Mesenchymal stem cell (in vitro differentiated cells and primary cell): ENCODE results near the gene RNF150.
"Not testable (repeated sequence)": the region's sequence is repeated elsewhere in the genome, so short reads cannot be mapped to it uniquely, and the experiment has no call there.

ENCODE experiments used
- DNase-seq: peaks from one replicate; pipeline ENCODE4 v3.0.0-alpha.2; 2013
- H2AFZ ChIP-seq: one replicate; pipeline ENCODE4 v1.6.1; 2013; ENCODE audit warnings: low read depth, mild to moderate bottlenecking, control low read depth, inconsistent platforms, low read length, moderate library complexity
- H2AK5ac ChIP-seq: 2 replicates; pipeline ENCODE4 v1.6.1; 2013; ENCODE audit warnings: low read length, moderate library complexity, mild to moderate bottlenecking, inconsistent platforms; ENCODE audit not compliant: severe bottlenecking
- H2BK120ac ChIP-seq: one replicate; pipeline ENCODE4 v1.6.1; 2013; ENCODE audit warnings: low read depth, mild to moderate bottlenecking, inconsistent platforms, low read length, moderate library complexity
- H2BK12ac ChIP-seq, 2 experiments: one replicate each; pipeline ENCODE4 v1.6.1; 2013; ENCODE audit warnings: inconsistent platforms in 2 of 2, low read length in 2 of 2, mild to moderate bottlenecking in 2 of 2, moderate library complexity in 2 of 2, control low read depth in 1 of 2
- H2BK15ac ChIP-seq: one replicate; pipeline ENCODE4 v1.6.1; 2013; ENCODE audit warnings: mild to moderate bottlenecking, low read depth, inconsistent platforms; ENCODE audit not compliant: poor library complexity, severe bottlenecking
- H2BK5ac ChIP-seq: 2 replicates; pipeline ENCODE4 v1.6.1; 2013; ENCODE audit warnings: low read depth, mild to moderate bottlenecking, low read length, control low read depth, inconsistent platforms; ENCODE audit not compliant: poor library complexity, severe bottlenecking
- H3K14ac ChIP-seq, 2 experiments: one replicate each; pipeline ENCODE4 v1.6.1; 2013; ENCODE audit warnings: inconsistent platforms in 2 of 2, low read length in 2 of 2, control low read depth in 1 of 2, mild to moderate bottlenecking in 1 of 2, moderate library complexity in 1 of 2
- H3K18ac ChIP-seq, 2 experiments: one replicate each; pipeline ENCODE4 v1.6.1; 2013; ENCODE audit warnings: inconsistent platforms in 2 of 2, low read length in 2 of 2, control low read depth in 1 of 2, low read depth in 1 of 2, mild to moderate bottlenecking in 1 of 2
- H3K23ac ChIP-seq, 2 experiments: one replicate each; pipeline ENCODE4 v1.6.1; 2013; ENCODE audit warnings: inconsistent platforms in 2 of 2, low read length in 2 of 2, mild to moderate bottlenecking in 2 of 2, moderate library complexity in 2 of 2, control low read depth in 1 of 2
- H3K27ac ChIP-seq: 2 replicates; pipeline ENCODE4 v1.5.1; 2013; ENCODE audit warnings: mild to moderate bottlenecking, moderate library complexity, low read length, control low read depth, inconsistent platforms; ENCODE audit not compliant: poor library complexity, severe bottlenecking
- H3K27me3 ChIP-seq, 2 experiments: 2 replicates each; pipeline versions ENCODE4 v1.6.1 to v1.7.0; 2013; ENCODE audit warnings: low read length in 2 of 2, mild to moderate bottlenecking in 2 of 2, moderate library complexity in 2 of 2, control low read depth in 1 of 2, inconsistent platforms in 1 of 2; ENCODE audit not compliant: control insufficient read depth in 1 of 2, insufficient read depth in 1 of 2
- H3K36me3 ChIP-seq, 2 experiments: 2 replicates each; pipeline versions ENCODE4 v1.6.1 to v1.7.0; 2013; ENCODE audit warnings: low read length in 2 of 2, control low read depth in 1 of 2, inconsistent platforms in 1 of 2, low read depth in 1 of 2, mild to moderate bottlenecking in 1 of 2; ENCODE audit not compliant: insufficient read depth in 2 of 2, control insufficient read depth in 1 of 2
- H3K4ac ChIP-seq, 2 experiments: one replicate each; pipeline ENCODE4 v1.6.1; 2013; ENCODE audit warnings: inconsistent platforms in 2 of 2, low read length in 2 of 2, mild to moderate bottlenecking in 2 of 2, moderate library complexity in 2 of 2, control low read depth in 1 of 2, low read depth in 1 of 2
- H3K4me1 ChIP-seq: 2 replicates; pipeline ENCODE4 v1.6.1; 2013; ENCODE audit warnings: low read depth, low read length, control low read depth; ENCODE audit not compliant: control insufficient read depth, insufficient read depth
- H3K4me2 ChIP-seq: 2 replicates; pipeline ENCODE4 v1.6.1; 2013; ENCODE audit warnings: low read length, mild to moderate bottlenecking, inconsistent platforms; ENCODE audit not compliant: poor library complexity, severe bottlenecking
- H3K4me3 ChIP-seq, 2 experiments: 2 replicates each; pipeline versions ENCODE4 v1.5.1 to v1.7.0; 2013; ENCODE audit warnings: low read length in 2 of 2, mild to moderate bottlenecking in 2 of 2, control low read depth in 1 of 2, low read depth in 1 of 2; ENCODE audit not compliant: insufficient read depth in 1 of 2
- H3K79me1 ChIP-seq: replicated peaks from 2 replicates; pipeline ENCODE4 v1.6.1; 2013; ENCODE audit warnings: mild to moderate bottlenecking, control low read depth, low read length, inconsistent platforms; ENCODE audit not compliant: poor library complexity, severe bottlenecking
- H3K9ac ChIP-seq: 2 replicates; pipeline ENCODE4 v1.7.0; 2013; ENCODE audit warnings: mild to moderate bottlenecking, low read length, moderate library complexity
- H3K9me3 ChIP-seq: 2 replicates; pipeline ENCODE4 v1.7.0; 2013; ENCODE audit warnings: mild to moderate bottlenecking, low read length; ENCODE audit not compliant: control insufficient read depth
- H4K8ac ChIP-seq: one replicate; pipeline ENCODE4 v1.6.1; 2013; ENCODE audit warnings: inconsistent platforms, mild to moderate bottlenecking, low read length, moderate library complexity
- H4K91ac ChIP-seq: one replicate; pipeline ENCODE4 v1.6.1; 2013; ENCODE audit warnings: mild to moderate bottlenecking, low read length, inconsistent platforms
- WGBS: methylation state at CpG from one replicate; pipeline ENCODE4 v1.1.7; 2013; ENCODE audit warnings: mixed read lengths; 5-methylcytosine and 5-hydroxymethylcytosine counted together

Gene RNF150

GRCh38 chr4:140810591-140811169 lies 322.6 kb downstream of the RNF150 start:
- H4K91ac ChIP-seq, H2BK12ac ChIP-seq, H2BK120ac ChIP-seq, H3K4me2 ChIP-seq, H3K4me1 ChIP-seq, DNase-seq, H3K4ac ChIP-seq, H3K9ac ChIP-seq, H2AK5ac ChIP-seq, H3K27ac ChIP-seq, H3K18ac ChIP-seq, H3K14ac ChIP-seq, H3K9me3 ChIP-seq, H3K79me1 ChIP-seq, H2BK15ac ChIP-seq, H3K23ac ChIP-seq, H4K8ac ChIP-seq, H2AFZ ChIP-seq, H3K4me3 ChIP-seq, H3K36me3 ChIP-seq, H2BK5ac ChIP-seq: not testable (repeated sequence)
- peaks cover 0 to 10% of the 10 kb centered on the region in 2 experiments for H3K27me3 ChIP-seq
- 45% methylated on average over 1 of the region's 1 CpG for WGBS
